Caco-2 (cell line): Measurements from ENCODE around the gene JMJD8. TPM values are rescaled to one million over a fixed set of nuclear protein-coding genes. Genes with fewer than 3 reads are reported as not detected.

Experiments used
- BruUV-seq: library from RNA; stranded (reverse); fragments of 400-500 nt; replicated peaks from 2 replicates; lab custom pipeline; 2021; lab: Mats Ljungman, UMichigan
- CTCF ChIA-PET: fragments of 300-600 bp; sonication (Branson Sonifier 250); formaldehyde crosslinking; loops from one replicate; lab custom pipeline; 2022; ENCODE audit warnings: antibody characterized with exemption; lab: Charles Lee
- POLR2A ChIA-PET: fragments of 300-600 bp; sonication (Branson Sonifier 250); formaldehyde crosslinking; loops from one replicate; lab custom pipeline; 2022; ENCODE audit warnings: antibody characterized with exemption; lab: Charles Lee
- DNase-seq, 2 experiments: peaks; one replicate each; pipeline versions ENCODE4 v3.0.0 to v3.0.0-alpha.2; 2020 to 2022
- H3K27me3 ChIP-seq: replicated peaks from 2 replicates; pipeline ENCODE4 v1.6.0; 2011; ENCODE audit warnings: low read length; ENCODE audit not compliant: control insufficient read depth, insufficient read depth
- H3K36me3 ChIP-seq: 2 replicates; pipeline ENCODE4 v1.5.1; 2011; ENCODE audit warnings: low read length; ENCODE audit not compliant: control insufficient read depth, insufficient read depth
- H3K4me1 ChIP-seq: fragments of 250-450 bp; sonication (Bioruptor Pico); 2 replicates; pipeline ENCODE4 v1.5.1; 2020; ENCODE audit warnings: mild to moderate bottlenecking
- H3K4me3 ChIP-seq: 2 replicates; pipeline ENCODE4 v1.5.1; 2011; ENCODE audit warnings: low read depth, mild to moderate bottlenecking, control low read depth, low read length
- H3K9me3 ChIP-seq: fragments of 250-450 bp; sonication (Bioruptor Pico); 2 replicates; pipeline ENCODE4 v1.5.1; 2020; ENCODE audit warnings: mild to moderate bottlenecking, moderate library complexity
- H3K27ac Mint-ChIP-seq: one replicate; pipeline ENCODE4 v1.8.0; 2022; ENCODE audit warnings: mixed read lengths; ENCODE audit not compliant: unreplicated experiment
- H3K27me3 Mint-ChIP-seq: one replicate; pipeline ENCODE4 v1.8.0; 2022; ENCODE audit warnings: mixed read lengths; ENCODE audit not compliant: insufficient read depth, unreplicated experiment
- H3K36me3 Mint-ChIP-seq: one replicate; pipeline ENCODE4 v1.8.0; 2022; ENCODE audit warnings: mild to moderate bottlenecking, mixed read lengths; ENCODE audit not compliant: insufficient read depth, unreplicated experiment
- H3K4me1 Mint-ChIP-seq: one replicate; pipeline ENCODE4 v1.8.0; 2022; ENCODE audit warnings: low read depth, mixed read lengths; ENCODE audit not compliant: unreplicated experiment
- H3K4me3 Mint-ChIP-seq: one replicate; pipeline ENCODE4 v1.8.0; 2022; ENCODE audit warnings: mild to moderate bottlenecking, moderate library complexity, mixed read lengths; ENCODE audit not compliant: unreplicated experiment
- H3K9me3 Mint-ChIP-seq: one replicate; pipeline ENCODE4 v1.8.0; 2022; ENCODE audit warnings: mixed read lengths; ENCODE audit not compliant: unreplicated experiment
- intact Hi-C: fragments of 100-400 bp; cut with micrococcal nuclease; formaldehyde crosslinking; loops from one replicate; pipeline ENCODE4 v1.10.0; 2022; ENCODE audit not compliant: unreplicated experiment
- total RNA-seq: library from RNA; stranded (reverse); gene quantifications from 2 replicates; pipeline ENCODE4 v1.2.3, GENCODE V29; 2022
- TF ChIP-seq, protein P1 (sequence below), 2 experiments: fragments of 200-600 bp in 1 of 2; IDR thresholded peaks; 1 replicate in 1 of 2; 2 replicates in 1 of 2; pipeline versions ENCODE4 v1.5.1 to v1.8.0; 2011 to 2022; ENCODE audit warnings: antibody characterized with exemption in 1 of 2, control low read depth in 1 of 2, inconsistent platforms in 1 of 2, low read depth in 1 of 2, low read length in 1 of 2, mild to moderate bottlenecking in 1 of 2, moderate library complexity in 1 of 2; ENCODE audit not compliant: insufficient read depth in 1 of 2, severe bottlenecking in 1 of 2, unreplicated experiment in 1 of 2

JMJD8 gene
- total RNA-seq, 1 experiment from 2014 or later, result 52.4 TPM

DNA sequence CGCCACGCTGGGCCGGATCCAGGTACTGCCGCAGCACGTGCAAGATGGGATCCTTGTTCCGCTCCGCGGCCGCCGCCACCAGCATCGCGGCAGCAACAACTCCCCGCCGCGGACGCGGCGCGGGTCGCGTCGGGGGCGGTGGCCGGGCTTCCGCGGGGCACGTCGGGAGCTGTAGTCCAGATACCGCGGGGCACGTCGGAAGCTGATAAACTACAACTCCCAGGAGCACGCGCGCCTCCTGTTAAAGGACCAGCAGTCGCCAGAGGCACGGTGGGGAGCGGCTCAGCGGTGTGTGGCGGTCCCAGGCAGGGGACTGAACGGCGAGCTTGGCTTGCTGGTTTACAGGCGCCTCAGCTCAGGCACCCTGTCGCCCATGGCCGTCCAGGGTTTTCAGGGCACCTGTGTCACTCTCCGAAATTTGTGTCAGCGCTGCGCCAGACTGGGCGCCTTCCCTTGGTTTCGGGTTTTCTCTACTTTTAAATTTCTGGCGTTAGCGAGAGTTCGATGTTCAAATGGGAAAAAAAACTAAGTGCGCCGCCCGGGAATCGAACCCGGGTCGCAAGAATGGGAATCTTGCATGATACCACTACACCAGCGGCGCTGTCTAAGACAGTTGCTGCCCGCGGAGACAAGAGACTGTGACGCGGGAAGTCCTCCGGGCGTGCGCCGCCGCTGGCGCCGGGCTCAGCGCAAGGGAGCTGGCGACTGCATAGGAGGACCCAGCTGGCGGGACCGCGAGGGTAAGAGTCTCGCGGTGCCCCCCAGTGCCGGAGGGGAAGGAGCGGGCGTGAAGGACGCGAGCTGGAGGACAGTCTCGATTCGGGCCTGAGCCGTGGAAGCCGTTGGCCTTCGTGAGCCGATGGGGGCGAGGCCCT, 47.7 kb downstream of the JMJD8 start, which contains the start of gene METTL26:
Gene METTL26 (minus strand): TSS at position 100 of the 875 bp plus-strand sequence. CDS start 15 bp downstream, at position 85.
- no peaks in the 10 kb centered on the region for H3K27me3 ChIP-seq
- TSS peak; percentile 59 for BruUV-seq
- peak; percentile 92 to 95 for DNase-seq
- CTCF ChIA-PET, result interaction anchor here (0.9 to 1.3 kb wide), 2 partner anchors 46 to 109 kb away, joined by 4 to 5 read pairs; partner anchors contain the start of gene CAPN15
- H3K27ac Mint-ChIP-seq, result peak within 1 kb of the TSS; percentile 98
- intact Hi-C loops, result loop anchor here (2.0 kb wide), 1 partner anchor 48 kb away; no protein-coding TSS in a partner anchor
- no peaks in the 10 kb centered on the region for H3K9me3 Mint-ChIP-seq
- POLR2A ChIA-PET, result interaction anchor here (0.8 to 1.1 kb wide), 3 partner anchors 12 to 235 kb away, joined by 3 to 5 read pairs (median 4); partner anchors contain the start of genes DECR2 and WDR90
- H3K4me3 ChIP-seq, result peak within 1 kb of the TSS; percentile 73
- no peaks in the 10 kb centered on the region for H3K27me3 Mint-ChIP-seq
- H3K9me3 ChIP-seq, result no peaks in the 10 kb centered on the region
- H3K4me1 ChIP-seq, result peaks cover 10% of the 10 kb centered on the region
- H3K36me3 ChIP-seq, result no peaks in the 10 kb centered on the region
- no peaks in the 10 kb centered on the region for H3K4me1 Mint-ChIP-seq
- peaks cover 19% of the 10 kb centered on the region for H3K36me3 Mint-ChIP-seq
- peak within 1 kb of the TSS; percentile 93 for H3K4me3 Mint-ChIP-seq
- TF ChIP-seq, protein P1, sequence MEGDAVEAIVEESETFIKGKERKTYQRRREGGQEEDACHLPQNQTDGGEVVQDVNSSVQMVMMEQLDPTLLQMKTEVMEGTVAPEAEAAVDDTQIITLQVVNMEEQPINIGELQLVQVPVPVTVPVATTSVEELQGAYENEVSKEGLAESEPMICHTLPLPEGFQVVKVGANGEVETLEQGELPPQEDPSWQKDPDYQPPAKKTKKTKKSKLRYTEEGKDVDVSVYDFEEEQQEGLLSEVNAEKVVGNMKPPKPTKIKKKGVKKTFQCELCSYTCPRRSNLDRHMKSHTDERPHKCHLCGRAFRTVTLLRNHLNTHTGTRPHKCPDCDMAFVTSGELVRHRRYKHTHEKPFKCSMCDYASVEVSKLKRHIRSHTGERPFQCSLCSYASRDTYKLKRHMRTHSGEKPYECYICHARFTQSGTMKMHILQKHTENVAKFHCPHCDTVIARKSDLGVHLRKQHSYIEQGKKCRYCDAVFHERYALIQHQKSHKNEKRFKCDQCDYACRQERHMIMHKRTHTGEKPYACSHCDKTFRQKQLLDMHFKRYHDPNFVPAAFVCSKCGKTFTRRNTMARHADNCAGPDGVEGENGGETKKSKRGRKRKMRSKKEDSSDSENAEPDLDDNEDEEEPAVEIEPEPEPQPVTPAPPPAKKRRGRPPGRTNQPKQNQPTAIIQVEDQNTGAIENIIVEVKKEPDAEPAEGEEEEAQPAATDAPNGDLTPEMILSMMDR (IDR thresholded peaks at IDR 0.05; ENCODE audit: insufficient read depth in 1 of 2, low read depth in 1 of 2, low read length in 1 of 2, severe bottlenecking in 1 of 2, unreplicated experiment in 1 of 2), result peak in 1 of 2 experiments; percentile 3

DNA sequence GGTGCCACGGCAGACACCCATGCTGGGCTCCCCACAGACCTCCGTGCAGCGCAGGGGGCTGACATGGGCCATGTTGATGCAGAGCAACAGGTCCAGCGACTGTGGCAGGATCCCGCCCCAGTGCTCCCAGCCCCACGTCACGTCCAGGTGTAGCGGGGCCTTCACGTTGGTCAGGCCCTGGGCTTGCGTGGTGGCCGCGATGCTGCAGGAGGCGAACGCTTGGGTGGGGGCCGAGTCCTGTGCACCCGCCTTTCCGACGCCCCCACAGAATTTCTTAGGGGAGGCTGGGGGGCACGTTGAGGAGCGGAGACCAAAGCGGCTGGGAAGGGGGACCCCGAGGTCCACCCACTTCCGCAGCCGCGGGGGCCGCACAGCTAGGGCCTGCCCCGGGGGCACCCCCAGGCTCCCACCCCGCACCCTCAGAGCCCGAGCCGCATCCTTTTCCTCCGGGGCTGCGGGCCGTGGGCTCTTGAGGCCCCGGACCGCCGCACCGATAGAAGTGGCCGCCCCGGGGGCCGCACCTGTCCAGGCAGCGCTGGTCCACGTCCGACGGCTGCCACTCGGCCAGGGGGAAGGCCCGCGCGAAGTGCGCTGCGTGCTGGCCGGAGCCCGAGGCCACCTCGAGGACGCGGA, 48.4 kb downstream of the JMJD8 start:
- Histone ChIP-seq H3K27me3 (no peaks in the 10 kb centered on the region), H3K36me3 (no peaks in the 10 kb centered on the region), H3K4me1 (peaks cover 10% of the 10 kb centered on the region), H3K9me3 (no peaks in the 10 kb centered on the region), H3K4me3 (peak overlapping the region; percentile 73)
- Mint-ChIP-seq H3K4me3 (peak overlapping the region; percentile 93), H3K27ac (no peak overlapping the region), H3K9me3 (no peaks in the 10 kb centered on the region), H3K27me3 (no peaks in the 10 kb centered on the region), H3K36me3 (peaks cover 19% of the 10 kb centered on the region), H3K4me1 (no peaks in the 10 kb centered on the region)
- POLR2A ChIA-PET, result interaction anchor here (0.8 to 1.1 kb wide), 3 partner anchors 13 to 234 kb away, joined by 3 to 5 read pairs (median 4); partner anchors contain the start of genes DECR2 and WDR90
- DNase-seq, result peak in 1 of 2 experiments; percentile 28
- BruUV-seq, result no TSS peak
- CTCF ChIA-PET, result interaction anchor here (1.3 kb wide), 1 partner anchor 109 kb away, joined by 5 read pairs; the partner anchor contains the start of gene CAPN15
- TF ChIP-seq, protein P1 (IDR thresholded peaks at IDR 0.05; ENCODE audit: insufficient read depth in 1 of 2, low read depth in 1 of 2, low read length in 1 of 2, severe bottlenecking in 1 of 2, unreplicated experiment in 1 of 2), result no peak
- intact Hi-C loops, result loop anchor here (2.0 kb wide), 1 partner anchor 47 kb away; no protein-coding TSS in a partner anchor

DNA sequence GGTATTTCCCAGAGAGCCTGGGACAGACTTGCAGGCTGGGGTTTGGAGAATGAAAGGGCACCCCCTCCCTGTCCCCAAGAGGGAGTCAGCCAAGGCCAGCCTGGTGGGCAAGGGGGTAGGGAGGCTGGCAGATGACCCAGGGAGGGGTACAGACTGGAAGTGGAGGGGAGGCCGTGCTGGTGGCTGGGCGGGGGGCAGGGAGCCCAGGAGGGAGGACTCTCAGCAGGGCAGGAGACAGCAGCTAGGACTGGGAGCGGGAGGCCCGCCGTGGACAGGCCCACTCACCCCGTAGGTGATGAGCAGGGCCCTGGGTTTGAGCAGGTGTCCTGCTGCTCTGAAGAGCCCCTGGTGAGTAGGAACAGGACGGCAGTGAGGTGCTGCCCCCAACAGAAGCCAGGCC, 49.1 kb downstream of the JMJD8 start:
- POLR2A ChIA-PET, result no interaction called here
- Histone ChIP-seq H3K4me3 (peak overlapping the region; percentile 73), H3K9me3 (no peaks in the 10 kb centered on the region), H3K36me3 (no peaks in the 10 kb centered on the region), H3K4me1 (peaks cover 10% of the 10 kb centered on the region), H3K27me3 (no peaks in the 10 kb centered on the region)
- no peaks in the 10 kb centered on the region for H3K9me3 Mint-ChIP-seq
- H3K27me3 Mint-ChIP-seq, result no peaks in the 10 kb centered on the region
- intact Hi-C loops, result no loop called here
- TF ChIP-seq, protein P1 (IDR thresholded peaks at IDR 0.05; ENCODE audit: insufficient read depth in 1 of 2, low read depth in 1 of 2, low read length in 1 of 2, severe bottlenecking in 1 of 2, unreplicated experiment in 1 of 2), result no peak
- CTCF ChIA-PET, result no interaction called here
- no TSS peak for BruUV-seq
- H3K4me1 Mint-ChIP-seq, result no peaks in the 10 kb centered on the region
- H3K36me3 Mint-ChIP-seq, result peaks cover 21% of the 10 kb centered on the region
- peak overlapping the region; percentile 93 for H3K4me3 Mint-ChIP-seq
- H3K27ac Mint-ChIP-seq, result no peak overlapping the region
- DNase-seq, result no peak
